ENCODE results near the gene STN1.

The STN1 gene

DNA sequence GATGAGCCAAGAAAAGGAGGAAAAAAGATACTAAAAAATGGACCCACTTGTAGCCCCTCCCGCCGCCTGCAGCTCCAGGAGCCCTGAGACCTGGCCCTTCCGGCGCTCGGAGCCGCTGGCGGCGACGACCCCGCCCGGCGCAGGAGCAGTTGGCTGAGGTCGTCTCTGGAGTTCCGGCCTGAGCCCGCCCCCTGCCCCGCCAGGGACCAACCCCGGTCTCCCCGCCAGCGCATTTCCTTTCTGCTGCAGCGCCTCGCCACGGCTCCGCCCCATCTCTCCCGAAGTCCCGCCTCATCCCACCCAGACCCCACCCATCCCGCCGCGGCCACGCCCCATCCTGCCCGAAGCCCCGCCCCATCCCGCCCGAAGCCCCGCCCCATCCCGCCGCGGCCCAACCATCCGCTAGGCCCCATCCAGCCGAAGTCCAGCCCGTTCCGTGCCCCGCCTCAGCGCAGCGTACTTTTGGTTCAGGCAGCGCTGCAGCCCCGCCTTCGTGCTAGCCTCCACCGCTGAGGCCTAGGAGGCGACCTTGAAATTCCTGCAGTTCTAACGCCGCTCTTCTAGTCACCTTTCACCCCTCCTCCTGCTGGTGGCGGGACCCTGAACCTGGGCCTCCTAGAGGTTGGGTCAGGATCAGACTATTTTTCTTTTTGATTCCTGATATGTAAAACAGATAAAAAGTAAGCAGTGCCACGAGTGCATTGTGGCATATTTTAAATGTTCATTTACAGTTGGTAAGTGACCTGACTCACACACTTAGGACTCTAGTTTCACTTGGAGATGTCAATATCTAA is at the start of gene STN1:
Gene STN1, minus strand, starts transcription at position 132 of the 794 bp plus-strand sequence. CDS start 590 bp downstream, outside the sequence.
- DNase-seq (ENCODE audit: low spot score): peak; percentile 99

GRCh38 chr10:103967448-103968071 is 49.6 kb upstream of the STN1 start:
- DNase-seq (ENCODE audit: low spot score): peak; percentile 51

DNA sequence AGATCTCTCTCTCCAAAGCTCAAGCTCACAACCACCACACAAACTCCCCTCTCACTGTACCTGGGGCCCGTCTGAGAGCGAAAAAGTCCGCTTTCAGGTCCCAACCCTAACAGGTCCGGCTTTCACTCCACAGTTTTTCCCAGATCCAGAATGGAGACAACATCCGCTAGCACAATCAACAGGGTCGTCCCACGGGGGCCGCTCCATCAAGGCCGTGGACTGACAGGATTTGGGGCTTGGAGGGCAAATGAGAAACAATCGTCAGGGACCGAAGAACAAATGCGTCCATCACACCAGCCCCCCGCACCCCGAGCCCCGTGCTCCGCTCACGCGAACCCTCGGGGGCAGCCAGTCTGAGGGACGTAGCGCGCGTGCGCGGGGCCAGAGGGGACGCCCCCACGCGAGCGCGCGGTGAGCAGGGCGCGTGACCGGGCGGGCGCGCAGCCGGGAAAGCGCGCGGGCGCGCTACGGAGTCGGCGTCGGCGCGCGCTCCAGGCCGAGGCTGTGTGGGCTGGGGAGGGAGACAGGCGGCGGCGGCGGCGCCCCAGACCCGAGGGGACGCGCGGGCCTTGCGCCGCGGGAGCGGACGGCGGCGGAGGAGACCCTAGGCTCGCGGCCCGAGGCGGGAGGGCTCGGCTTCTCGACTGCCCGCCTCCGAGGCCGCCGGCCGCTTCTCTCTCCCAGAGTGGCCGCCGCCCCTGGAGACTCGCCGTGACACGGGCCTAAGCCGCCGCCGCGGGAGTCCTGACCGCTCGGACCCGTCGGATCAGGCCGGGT is 48.9 kb upstream of the STN1 start, which contains the start of gene SLK:
Gene SLK, plus strand, starts transcription at position 470 of the 777 bp plus-strand sequence. CDS start 606 bp downstream, outside the sequence.
- DNase-seq (ENCODE audit: low spot score): peak; percentile 82

GRCh38 chr10:103960103-103960502 is 42.1 kb upstream of the STN1 start:
- no peak for DNase-seq (ENCODE audit: low spot score)

GRCh38 chr10:103958996-103959395 is 41.0 kb upstream of the STN1 start:
- DNase-seq (ENCODE audit: low spot score): no peak

DNA sequence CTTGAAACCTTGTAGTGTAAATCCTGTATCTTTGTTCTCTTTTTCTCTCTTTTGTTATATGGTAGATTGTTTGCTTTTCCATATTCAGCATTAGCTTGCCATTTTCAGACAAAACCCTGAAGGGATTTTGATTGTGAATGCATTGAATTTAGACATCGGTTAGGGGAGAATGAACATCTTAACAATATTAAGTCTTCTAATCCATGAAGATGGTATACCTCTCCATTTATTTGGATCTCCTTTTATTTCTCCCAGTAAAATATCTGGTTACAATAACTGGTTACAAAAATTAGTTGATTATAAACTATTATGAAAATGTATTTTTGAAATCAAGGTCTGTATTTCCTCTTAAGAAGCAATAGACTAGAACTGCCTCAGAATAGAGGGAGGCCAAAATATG is 36.6 kb upstream of the STN1 start:
- DNase-seq (ENCODE audit: low spot score): no peak

GRCh38 chr10:103951942-103952341 is 34.0 kb upstream of the STN1 start:
- no peak for DNase-seq (ENCODE audit: low spot score)

GRCh38 chr10:103951183-103951582 is 33.2 kb upstream of the STN1 start:
- DNase-seq (ENCODE audit: low spot score): no peak

- no peak for DNase-seq (ENCODE audit: low spot score)
Observed at GRCh38 chr10:103949728-103950127, 31.7 kb upstream of the STN1 start.

GRCh38 chr10:103947799-103948516 is 30.0 kb upstream of the STN1 start:
- no peak for DNase-seq (ENCODE audit: low spot score)

GRCh38 chr10:103942866-103943265 is 24.9 kb upstream of the STN1 start:
- DNase-seq (ENCODE audit: low spot score): no peak

DNA sequence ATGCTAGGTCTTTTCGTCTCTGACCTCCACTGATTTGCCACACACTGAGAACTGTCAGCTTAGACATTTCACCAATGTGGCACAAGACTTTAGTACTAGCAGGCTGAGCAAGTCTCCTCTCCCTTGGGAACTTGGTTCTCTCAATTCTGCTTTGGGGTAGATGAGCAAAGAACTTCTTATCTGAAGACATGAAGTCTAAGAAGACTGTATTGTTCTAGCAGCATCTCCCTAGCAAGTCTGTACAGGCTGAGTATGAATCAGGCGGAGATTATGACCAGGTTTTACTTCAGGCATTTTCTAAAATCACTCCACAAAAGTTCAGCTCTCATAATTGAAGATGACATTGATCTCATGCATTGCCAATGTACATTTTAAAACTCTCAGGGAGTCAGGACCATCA is 23.8 kb upstream of the STN1 start:
- no peak for DNase-seq (ENCODE audit: low spot score)

GRCh38 chr10:103939522-103939921 is 21.5 kb upstream of the STN1 start:
- no peak for DNase-seq (ENCODE audit: low spot score)

DNA sequence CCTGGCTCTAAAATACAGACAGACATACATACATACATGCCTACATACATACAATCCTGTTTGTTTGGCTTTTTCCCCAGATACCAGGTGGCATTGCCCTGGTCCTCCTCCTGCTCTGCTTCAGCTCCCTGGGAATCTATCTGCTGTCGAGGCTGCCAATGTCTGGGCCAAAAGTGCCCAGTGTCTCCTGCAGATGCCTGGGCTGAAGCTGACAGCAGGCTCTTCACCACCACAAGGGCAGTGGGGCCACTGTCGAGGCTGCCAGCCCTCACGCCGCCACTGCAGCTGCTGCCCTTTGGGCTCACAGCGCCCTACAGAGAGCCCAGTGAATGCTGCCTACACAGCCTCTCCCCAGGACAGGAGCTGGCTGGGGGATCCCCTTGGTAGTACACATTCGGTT is 18.0 kb upstream of the STN1 start:
- DNase-seq (ENCODE audit: low spot score): no peak

- no peak for DNase-seq (ENCODE audit: low spot score)
Observed at GRCh38 chr10:103934308-103934707, 16.3 kb upstream of the STN1 start.

- DNase-seq (ENCODE audit: low spot score): no peak
Observed at GRCh38 chr10:103933557-103934121, 15.7 kb upstream of the STN1 start.

GRCh38 chr10:103932971-103933370 is 15.0 kb upstream of the STN1 start:
- DNase-seq (ENCODE audit: low spot score): no peak

DNA sequence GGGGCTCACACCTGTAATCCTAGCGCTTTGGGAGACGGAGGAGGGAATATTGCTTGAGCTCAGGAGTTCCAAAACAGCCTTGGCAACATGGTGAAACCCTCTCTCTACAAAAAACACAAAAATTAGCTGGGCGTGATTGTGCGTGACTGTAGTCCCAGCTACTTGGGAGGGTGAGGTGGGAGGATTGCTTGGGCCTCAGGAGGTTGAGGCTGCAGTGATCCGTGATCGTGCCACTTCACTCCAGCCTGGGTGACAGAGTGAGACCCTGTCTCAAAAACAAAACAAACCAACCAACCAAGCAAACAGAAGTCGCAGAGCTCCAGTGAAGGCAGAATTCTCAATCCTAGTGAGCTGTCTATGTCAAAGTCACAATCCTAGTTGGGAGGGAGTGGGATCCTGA is 14.3 kb upstream of the STN1 start:
- DNase-seq (ENCODE audit: low spot score): no peak

DNA sequence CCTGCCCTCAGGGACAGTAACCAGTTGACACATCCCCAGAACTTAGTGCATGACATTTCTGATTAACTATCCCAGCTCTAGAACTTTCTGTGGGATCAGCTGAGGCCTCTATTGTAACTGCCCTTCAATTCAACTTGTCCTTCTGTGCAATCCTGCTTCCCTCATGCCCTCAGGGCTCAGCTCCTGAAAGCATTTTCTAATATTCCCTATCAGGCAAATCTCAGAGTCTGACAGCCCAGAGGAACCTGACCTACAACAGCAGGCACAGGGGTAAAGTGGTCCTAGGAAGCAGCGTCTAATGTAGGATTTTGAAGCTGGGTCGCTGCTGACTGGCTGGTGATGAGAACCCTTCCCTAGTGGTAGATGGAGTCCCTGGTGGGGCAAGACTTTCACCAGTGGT is 13.6 kb upstream of the STN1 start:
- no peak for DNase-seq (ENCODE audit: low spot score)

DNA sequence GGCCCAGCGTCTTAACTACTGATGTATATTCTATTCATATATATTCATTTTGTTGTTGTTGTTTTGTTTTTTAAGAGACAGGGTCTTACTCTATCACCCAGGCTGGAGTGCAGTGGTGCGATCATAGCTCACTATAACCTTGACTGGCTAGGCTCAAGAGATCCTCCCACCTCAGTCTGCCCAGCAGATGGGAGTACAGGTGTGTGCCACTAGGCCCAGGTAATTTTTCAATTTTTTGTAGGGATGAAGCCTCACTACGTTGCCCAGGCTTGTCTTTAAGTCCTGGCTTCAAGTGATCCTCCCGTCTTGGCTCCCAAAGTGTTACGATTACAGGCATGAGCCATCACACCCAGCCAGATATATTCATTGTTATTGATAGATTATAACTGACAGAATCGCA is 12.9 kb upstream of the STN1 start:
- no peak for DNase-seq (ENCODE audit: low spot score)

- no peak for DNase-seq (ENCODE audit: low spot score)
Observed at GRCh38 chr10:103930449-103930848, 12.5 kb upstream of the STN1 start.

All from ecto neural progenitor cell (in vitro differentiated cells).